DMS 273 treated with DMSO at 0.1 percent for 48 hours (cell line): ENCODE results near the gene HOXD9.
A peak's percentile ranks its signal among the peaks of the same experiment; 100 is the strongest.

Experiments
- DNase-seq: peaks from one replicate; lab custom pipeline; 2025; lab: John Stamatoyannopoulos, UW

The HOXD9 gene

DNA sequence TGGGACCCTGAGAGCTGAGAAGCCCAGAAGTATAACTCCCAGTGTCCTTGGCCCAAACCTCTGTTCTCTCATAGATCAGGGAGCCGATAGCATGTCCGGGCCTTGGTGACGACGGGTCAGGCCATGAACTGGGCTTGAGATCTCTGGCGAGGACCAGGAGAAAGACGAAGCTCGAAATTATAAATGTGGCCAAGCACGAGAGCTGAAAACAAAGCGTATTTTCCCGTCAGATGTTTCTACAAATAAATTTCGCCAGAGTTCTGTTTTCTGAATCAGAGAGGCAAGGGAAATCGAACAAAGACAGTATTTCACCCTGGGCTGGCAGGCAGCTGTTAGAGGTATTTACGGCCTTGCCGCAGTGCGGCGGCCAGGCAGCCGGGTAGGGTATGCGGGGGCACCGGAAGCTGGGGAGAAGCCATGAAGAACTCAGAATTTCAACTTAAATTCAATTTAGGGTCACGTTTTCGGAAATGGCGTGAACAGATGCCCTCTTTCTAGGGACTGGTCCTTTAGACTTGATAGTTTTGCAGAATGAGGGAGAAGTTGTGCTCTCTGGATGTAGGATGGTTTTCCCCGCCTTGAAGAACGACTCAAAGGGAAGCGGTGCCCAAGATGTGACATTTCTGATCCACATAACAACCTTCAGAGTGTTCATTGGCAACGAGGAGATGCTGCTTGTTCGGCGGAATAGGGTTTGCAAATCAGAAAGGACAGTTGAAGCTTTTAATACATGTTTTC is 16.6 kb downstream of the HOXD9 start:
- no peak for DNase-seq

DNA sequence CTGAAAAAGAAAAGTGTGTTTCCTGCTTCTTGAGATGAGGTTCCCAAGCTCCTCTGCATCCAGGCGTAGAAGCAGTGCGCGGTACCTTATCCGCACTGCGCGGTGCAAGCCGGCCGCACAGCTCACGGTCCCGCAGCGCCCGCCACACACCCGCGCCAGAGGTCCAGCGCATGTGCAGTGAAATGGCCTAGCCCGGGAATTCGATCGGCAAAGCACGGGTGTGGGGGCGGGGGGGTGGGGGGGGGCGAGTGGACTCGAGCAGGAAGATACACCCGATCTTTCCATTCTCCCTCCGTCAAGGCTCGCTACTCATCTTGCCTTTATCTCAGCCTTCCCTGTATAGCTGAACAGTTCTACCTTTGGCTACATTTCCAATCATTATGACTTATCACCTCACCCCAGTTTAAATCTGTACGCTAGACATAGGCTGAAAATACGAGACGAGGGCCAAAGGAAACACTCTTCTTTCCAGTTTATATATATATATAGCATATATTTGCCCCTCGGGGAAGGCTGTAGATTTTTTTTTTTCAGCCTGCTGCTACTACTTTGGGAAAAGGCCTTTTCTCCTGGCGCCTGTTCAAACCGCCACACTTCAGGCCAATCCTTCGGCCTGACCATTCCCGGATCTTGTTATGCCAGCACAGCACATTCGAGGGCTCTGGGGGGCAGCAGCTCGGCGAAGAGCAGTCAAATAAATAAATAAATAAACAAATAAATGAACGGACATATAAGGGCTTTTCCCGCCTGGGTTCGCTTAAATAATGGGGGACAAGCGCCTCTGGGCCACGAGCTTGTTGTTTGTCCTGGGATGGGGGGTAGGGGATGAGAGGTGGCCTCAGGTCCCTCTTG is 17.4 kb downstream of the HOXD9 start:
- no peak for DNase-seq

DNA sequence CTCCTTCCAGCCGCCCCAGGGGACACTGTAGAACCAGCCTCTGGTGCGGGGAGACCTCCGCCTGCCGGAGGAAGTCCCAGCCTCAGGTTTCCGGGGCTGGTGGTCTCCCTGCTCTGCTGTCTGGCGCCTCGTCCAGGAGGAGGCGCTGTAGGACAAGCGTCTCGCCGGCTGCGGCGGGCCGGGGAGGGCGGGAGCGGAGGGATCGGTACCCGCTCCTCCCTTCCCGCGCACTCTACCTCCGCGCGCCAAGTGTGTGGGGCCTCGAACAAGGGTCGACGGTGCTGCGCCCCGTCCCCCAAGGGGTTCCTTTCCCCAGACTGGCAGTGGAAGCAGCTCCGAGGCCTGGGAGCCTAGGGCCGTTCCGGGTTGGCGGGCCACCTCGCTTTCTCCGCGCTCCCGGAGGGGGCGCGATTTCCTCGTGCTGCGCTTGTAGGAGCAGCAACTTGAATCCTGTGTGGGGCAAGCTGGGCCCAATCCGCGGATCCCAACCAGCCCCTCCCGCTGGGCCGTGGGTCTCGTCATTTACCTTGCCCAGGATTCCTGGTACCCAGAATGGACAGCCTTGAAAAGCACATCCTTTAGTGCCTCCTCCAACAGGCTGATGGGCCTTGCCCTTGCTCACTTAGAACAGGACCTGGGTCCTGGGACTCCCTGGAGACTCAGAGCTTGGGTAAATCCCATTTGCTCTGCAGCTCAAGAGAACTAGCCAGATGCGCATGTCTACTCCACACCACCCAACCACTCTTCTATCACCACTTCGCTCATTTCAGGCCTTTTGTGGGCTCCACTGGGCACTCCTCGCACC is 18.2 kb downstream of the HOXD9 start:
- DNase-seq, result peak; percentile 70

DNA sequence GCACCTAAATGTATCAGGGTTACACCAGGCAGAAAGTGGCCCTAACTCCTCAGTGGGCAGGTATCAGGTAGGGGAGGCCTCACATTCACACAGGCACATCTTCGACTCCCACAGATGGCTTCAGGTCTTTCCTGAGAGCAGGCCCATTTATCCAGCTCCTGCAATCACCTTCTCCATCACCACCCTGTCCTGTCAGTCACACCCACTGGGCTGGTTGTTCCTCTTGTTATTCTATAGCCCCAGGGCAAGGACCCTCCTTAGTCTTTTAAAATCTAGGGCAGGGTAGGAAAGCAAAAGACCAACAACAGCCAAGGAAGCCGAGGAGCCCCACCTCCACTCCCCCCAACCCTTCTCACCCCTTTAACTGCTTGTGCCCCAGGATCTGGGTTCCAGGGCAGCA is 19.8 kb downstream of the HOXD9 start:
- DNase-seq, result no peak

DNA sequence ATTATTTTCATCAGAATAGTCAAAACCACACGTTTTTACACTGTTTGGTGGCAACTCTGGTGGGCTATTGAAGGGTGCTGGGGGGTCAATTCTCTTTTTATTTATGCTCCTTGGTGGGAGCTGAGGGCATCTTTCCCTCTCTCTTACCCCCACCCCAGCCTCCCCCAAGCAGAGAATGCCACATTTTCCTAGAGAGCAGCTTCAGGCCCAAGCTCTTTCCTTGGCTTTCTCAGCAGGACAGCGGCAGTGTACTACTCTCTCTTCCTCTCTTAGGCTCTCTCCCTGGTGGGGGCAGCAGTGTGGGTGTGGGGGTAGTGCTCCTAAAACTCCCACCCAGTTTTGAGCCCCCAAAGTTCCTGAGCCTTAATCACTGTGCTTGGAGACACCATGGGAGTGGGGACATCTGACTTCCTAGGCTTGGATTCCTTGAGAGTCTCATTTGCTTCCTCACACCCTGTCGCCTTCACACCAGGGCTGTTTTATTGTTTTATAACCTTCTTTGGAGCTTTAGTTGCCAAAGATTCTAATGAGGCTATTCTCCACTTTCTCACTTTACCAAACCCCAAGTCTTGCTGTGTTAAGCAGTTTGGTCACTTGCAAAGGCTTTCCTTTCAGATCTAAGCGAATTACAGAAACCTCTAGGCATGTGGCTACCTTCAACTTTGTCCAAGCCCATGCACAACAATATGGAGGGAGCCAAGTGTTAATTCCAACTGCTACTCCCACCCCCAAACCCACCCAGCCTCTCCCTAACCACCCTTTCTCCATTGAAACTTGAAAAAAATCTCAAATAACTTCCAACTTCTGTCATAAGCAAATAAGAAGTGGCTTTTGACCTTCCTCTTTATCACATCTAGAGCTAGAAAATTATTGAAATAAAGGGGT is 22.8 kb downstream of the HOXD9 start:
- DNase-seq, result no peak

DNA sequence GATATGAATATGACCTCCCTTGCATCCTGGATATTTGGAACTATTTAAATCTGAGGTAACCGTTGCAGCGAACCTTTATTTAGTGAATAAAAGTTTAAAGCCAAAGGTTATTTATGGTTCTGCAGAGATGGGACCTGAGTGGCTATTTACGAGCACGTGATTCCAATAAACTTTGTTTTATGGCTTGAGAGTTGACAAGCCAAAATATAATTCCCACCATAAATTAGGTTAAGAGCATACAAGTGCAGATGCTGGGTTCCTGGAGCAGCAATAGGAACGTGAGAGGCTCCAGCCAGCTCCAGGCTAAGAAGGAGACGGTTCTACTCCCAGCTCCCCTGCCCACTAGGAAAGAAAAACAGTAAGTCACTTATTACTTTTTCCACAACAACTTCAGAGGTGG is 23.6 kb downstream of the HOXD9 start:
- DNase-seq, result no peak

DNA sequence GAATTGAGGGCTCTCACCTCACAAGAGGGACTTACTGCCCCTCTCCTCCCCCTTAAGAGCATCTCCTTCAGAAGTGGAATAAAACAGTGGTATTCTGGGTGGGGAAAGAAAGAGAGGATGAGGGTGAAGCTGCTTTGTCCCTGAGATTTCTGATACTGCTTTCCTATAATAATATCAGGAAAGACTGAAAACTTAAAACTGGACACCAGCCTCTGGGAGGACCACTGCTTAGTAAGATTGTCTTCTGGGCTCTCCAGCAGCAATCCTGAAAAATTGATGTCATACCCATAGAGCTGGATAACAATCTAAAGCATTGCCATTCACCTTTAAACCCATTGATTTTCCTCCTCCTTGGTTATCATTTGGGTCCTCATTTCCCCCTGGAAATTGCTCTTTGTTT is 24.1 kb downstream of the HOXD9 start:
- DNase-seq, result no peak

DNA sequence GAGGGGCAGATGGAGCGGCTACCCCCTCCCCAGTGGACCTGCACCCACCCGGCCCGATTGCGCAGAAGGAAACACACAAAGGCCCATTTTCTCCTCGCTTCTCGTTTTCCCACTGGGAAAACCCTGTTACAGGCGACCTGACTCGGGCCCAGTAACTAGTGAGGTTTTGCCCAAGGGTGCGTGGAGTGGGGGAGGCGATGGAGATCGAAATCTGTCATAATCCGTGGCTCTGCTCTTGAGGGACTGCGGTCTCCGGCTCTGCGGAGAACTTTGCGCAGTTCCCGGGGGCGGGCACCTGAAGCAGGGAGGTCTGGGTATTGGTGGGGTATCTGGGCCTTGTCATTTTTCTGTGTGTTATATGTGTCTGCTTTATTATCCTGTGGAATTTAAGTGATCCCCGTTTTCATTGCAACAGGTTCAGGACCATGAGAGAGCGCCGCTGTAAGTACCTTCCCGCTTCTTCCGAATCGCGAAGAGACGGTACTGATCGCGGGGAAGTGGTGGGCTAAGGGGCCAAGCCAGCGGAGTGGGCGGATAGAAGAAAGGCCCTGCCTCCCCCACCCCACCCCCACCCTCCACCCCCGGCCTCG is 24.8 kb downstream of the HOXD9 start:
- DNase-seq, result no peak

DNA sequence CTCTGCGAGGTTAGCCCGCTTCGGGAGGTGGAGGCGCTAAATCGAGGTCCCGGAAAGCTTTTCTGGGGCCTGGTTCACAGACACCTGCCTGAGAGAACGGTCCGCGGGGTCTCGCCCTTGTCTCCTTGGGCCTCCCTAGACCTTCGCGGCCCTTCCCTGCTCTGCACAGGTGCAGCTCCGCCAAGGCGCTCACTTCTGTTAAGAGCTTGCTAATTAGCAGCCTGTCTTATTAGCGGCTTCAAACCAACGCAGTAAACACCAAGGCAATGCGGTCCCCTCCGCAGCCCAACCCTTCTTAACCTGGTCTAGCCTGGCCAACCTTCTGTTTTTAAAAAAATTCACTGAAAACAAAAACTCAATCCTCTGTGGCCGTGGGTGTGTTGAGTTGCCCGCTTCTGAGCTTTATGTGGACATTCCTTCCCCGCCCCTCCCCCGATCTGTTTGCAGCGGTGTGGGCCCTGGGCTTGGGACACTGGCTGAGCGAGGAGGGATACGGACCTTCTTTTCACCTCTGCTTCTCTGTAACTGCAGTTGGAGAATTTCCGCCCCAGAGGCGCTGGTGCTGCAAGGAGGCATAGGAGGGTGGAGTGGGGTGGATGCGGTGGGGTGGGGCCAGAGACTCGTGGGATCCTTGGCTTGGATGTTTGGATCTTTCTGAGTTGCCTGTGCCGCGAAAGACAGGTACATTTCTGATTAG is 25.4 kb downstream of the HOXD9 start:
- DNase-seq, result no peak

DNA sequence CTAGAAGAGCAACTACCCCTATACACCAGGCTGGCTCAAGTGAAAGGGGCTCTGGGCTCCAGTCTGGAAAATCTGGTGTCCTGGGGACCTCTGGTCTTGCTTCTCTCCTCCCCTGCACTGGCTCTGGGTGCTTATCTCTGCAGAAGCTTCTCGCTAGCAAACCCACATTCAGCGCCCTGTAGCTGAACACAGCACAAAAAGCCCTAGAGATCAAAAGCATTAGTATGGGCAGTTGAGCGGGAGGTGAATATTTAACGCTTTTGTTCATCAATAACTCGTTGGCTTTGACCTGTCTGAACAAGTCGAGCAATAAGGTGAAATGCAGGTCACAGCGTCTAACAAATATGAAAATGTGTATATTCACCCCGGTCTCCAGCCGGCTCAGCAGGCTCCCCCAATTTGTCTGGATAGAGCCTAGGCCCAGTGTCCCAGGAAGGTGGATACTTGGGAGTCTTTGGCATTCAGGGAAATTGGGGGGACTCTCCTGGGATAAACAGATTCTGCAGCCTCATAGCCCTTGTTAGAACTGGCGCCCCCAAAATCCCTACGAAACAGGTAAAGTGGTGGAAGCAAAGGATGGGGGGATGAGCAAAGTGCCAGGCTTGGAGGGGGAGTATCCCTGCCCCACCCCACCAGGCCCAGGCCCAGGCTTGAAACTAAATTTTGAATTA is 26.4 kb downstream of the HOXD9 start:
- no peak for DNase-seq

DNA sequence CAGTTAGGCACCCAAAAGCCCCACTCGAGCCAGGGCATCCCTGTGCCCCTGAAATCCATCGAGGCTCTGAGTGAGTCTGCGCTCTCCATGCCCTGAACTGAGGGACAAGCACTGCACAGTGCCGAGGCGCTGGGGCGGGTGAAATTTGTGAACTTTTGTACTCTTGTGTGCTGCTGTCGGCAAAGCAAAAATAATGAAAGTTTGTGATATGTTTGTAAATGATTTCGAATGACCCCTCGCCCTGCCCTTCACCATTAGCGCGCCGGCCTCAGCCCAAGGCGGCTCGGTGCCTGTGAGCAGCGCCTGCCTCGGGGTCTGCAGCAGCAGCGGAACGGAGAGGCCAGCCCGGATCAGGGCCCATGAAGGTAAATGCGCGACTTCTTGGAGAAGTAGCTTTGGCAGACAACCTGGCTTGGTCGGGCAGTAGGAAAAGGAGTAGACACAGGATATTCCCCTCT is 27.0 kb downstream of the HOXD9 start:
- DNase-seq, result no peak

DNA sequence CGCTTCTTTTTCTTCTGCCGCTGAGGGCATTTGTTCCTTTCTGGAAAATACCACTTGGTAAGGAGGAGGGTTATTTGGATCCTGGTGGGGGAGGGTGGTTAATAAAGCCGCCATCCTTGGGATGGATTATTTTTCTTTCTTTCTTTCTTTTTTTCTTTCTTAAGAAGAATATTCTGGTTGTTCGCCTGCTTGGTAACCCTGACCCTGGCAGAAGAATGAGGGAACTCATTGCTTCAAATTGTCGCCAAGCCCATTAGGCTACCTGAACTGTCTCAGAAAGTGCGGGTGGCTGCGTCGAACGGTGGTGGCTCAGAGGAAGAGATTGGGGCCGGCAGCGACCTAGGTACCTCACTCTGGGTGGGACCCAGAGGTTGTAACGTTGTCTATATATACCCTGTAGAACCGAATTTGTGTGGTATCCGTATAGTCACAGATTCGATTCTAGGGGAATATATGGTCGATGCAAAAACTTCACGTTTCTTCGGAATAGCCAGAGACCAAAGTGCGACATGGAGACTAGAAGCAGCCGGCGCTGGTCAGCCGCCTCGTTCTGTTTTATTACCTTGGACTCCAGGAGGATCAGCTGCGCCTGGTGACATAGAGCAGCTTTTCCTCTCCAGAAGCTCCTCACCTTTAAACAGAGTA is 27.5 kb downstream of the HOXD9 start:
- no peak for DNase-seq

DNA sequence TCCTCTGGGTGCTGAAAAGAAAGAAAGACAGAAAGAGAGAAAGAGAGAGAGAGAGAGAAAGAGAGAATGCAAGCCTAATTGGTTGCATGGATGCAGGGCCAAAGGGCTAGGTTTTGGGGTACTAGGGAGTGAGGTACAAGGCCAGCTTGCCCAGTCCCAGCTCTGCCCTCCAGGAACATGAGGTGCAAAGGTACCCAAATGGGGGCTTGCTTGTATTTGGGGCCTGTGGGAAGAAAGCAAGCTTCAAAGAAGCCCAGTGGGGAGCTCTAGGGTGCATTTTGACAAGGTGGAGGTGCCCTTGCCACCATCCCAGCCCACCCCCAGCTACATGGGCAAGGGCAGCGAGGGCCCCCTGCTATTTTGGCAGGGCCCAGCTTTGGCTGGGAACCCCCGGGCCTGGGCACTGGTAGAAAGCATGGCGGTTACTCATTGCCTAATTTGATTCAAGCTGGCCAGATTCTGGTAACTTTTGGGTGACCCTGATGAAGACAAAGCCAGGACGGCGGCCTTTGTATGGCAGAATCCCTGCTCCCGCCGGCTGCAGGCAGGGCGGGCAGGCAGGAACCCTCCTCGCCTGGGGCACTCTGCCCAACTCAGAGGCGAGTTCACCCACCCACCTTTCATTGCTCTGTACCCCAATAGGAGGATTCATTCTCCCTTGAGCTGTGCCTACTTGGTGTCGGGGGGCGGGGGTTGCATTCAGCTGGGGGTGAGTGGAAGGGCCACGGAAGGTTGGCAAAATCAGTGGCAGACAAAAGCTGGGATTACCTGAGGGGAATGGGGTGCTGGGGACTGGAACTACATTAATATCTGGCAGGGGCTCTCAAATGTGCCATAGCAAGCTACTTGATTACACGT is 28.3 kb downstream of the HOXD9 start:
- no peak for DNase-seq

DNA sequence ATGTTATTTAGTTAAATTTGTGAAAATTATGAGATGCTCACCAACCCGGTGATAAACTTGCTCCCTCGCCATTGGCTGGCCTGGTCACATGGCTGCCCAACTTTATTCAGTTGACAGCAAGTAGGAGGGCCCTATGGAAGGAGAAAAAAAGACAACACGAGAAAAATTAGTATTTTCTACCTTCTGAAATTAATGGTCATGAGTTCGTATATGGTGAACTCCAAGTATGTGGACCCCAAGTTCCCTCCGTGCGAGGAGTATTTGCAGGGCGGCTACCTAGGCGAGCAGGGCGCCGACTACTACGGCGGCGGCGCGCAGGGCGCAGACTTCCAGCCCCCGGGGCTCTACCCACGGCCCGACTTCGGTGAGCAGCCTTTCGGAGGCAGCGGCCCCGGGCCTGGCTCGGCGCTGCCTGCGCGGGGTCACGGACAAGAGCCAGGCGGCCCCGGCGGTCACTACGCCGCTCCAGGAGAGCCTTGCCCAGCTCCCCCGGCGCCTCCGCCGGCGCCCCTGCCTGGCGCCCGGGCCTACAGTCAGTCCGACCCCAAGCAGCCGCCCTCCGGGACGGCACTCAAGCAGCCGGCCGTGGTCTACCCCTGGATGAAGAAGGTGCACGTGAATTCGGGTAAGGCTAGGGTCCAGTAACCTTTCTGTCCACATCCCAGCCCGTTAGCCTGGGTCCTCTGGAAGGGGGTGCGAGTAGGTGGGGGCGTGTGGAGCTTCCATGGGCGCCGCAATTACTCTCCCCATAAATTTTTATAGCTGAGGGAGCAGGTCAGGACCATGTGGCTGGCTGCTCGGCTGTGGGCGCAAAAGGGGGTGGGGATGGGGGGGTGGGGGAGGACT is 29.1 kb downstream of the HOXD9 start, which contains the start of gene HOXD4:
TSS of gene HOXD4 (plus strand) at position 109 of the 846 bp plus-strand sequence. CDS start at position 193, 84 bp downstream.
- DNase-seq, result no peak

DNA sequence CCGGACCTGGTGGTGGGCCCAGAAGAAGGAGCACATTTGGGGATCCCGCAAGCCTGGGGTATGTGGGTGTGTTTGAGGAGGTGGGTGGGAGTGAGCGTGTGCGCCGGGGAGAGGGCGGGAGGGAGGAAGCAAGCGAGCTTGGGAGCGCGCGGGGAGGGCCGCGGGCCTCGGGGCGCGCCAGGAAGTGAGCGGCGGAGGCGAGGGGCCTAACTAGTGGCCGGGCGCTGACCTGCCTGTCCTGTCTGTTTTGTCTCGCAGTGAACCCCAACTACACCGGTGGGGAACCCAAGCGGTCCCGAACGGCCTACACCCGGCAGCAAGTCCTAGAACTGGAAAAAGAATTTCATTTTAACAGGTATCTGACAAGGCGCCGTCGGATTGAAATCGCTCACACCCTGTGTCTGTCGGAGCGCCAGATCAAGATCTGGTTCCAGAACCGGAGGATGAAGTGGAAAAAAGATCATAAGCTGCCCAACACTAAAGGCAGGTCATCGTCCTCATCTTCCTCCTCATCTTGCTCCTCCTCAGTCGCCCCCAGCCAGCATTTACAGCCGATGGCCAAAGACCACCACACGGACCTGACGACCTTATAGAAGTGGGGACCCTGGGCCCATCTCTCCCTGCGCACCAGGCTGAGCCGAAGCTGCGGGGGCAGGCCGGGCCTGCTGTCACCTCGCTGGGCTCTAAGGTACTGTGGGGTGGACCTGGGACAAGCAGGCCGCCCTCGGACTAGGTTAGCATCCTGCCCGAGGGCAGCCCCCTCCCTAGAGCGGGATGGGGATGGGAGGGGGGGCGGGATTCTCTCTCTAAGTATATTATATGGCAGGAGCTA is 30.0 kb downstream of the HOXD9 start:
- DNase-seq, result no peak

DNA sequence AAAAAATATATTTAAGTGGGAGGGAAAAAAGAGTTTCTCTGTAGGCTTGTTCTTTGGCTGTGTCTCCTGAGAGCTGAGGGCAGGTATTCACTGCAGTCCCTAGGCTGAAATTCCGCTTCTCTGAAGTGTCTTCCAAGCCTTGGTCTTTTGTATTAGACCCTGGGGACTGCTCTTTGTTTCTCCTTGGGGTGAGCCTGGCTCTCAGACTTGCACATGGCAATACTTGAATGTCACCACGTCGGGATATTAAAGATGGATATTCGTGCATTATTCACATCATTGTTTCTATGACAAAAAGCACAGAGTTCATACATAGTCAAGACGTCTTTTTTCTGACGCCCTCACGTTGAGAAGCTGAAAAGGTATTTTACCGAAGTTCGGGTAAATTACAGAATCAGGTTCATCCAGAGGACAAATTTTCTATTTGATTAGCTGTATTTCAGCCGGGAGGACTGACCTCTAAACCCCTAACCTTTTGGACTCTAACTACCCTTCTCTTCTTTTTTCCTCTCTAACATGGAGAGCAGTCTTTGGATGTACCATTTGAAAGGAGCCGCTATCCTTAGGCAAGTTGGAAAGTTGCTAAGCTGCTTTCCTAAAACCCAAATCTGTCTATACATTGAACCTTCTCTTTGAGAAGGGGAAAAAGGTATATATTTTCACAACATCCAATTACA is 32.2 kb downstream of the HOXD9 start:
- no peak for DNase-seq
